HEK293 (cell line): ENCODE measurements around the gene VSTM2L.
"Not testable (repeated sequence)": the region's sequence is repeated elsewhere in the genome, so short reads cannot be mapped to it uniquely, and the experiment has no call there.

Experiments
- CTCF ChIA-PET: fragments of 350-600 bp; formaldehyde crosslinking; extraction: SDS; loops from one replicate; lab custom pipeline; 2021; ENCODE audit warnings: antibody characterized with exemption; lab: Yijun Ruan, JAX
- POLR2A ChIA-PET: fragments of 300-600 bp; formaldehyde crosslinking; extraction: SDS; loops from one replicate; lab custom pipeline; 2020; ENCODE audit warnings: antibody characterized with exemption, inconsistent platforms; lab: Yijun Ruan, JAX
- H3K27ac ChIP-seq: fragments of 200-500 bp; sonication (Bioruptor generic); 2 replicates; pipeline ENCODE4 v1.5.1; 2014; ENCODE audit warnings: low read depth, low read length, control low read depth, inconsistent platforms; ENCODE audit errors: extremely low read depth
- H3K36me3 ChIP-seq, 2 experiments: fragments of 200-500 bp in 1 of 2; sonication (Bioruptor generic) in 1 of 2; 1 replicate in 1 of 2; 2 replicates in 1 of 2; pipeline ENCODE4 v1.5.1; 2014 to 2017; ENCODE audit warnings: inconsistent platforms in 2 of 2, low read length in 2 of 2; ENCODE audit not compliant: control insufficient read depth in 2 of 2, insufficient read depth in 1 of 2
- H3K4me1 ChIP-seq: fragments of 200-500 bp; sonication (Bioruptor generic); 2 replicates; pipeline ENCODE4 v1.5.1; 2014; ENCODE audit warnings: mild to moderate bottlenecking, low read length, inconsistent platforms; ENCODE audit not compliant: control insufficient read depth, insufficient read depth
- H3K4me3 ChIP-seq: 2 replicates; pipeline ENCODE4 v1.5.1; 2011; ENCODE audit warnings: low read depth, mild to moderate bottlenecking, control low read depth, low read length, moderate library complexity
- H3K9me3 ChIP-seq: fragments of 200-500 bp; sonication (Bioruptor generic); 2 replicates; pipeline ENCODE4 v1.5.1; 2014; ENCODE audit warnings: low read depth, low read length, inconsistent platforms; ENCODE audit not compliant: control insufficient read depth, insufficient read depth
- GLIS1 ChIP-seq: fragments of 450-650 bp; formaldehyde crosslinking; IDR thresholded peaks from 2 replicates; pipeline ENCODE4 v1.5.1; 2016; ENCODE audit warnings: missing biosample characterization, missing genetic modification characterization
- RBAK ChIP-seq: fragments of 450-650 bp; formaldehyde crosslinking; IDR thresholded peaks from 2 replicates; pipeline ENCODE4 v1.5.1; 2016; ENCODE audit warnings: missing biosample characterization, missing genetic modification characterization
- SCRT1 ChIP-seq: fragments of 450-650 bp; formaldehyde crosslinking; IDR thresholded peaks from 2 replicates; pipeline ENCODE4 v1.5.1; 2016; ENCODE audit warnings: missing biosample characterization, missing genetic modification characterization, borderline replicate concordance
- SP7 ChIP-seq: fragments of 450-650 bp; formaldehyde crosslinking; IDR thresholded peaks from 2 replicates; pipeline ENCODE4 v1.5.1; 2016; ENCODE audit warnings: missing biosample characterization, missing genetic modification characterization
- WT1 ChIP-seq: fragments of 450-650 bp; formaldehyde crosslinking; IDR thresholded peaks from 2 replicates; pipeline ENCODE4 v1.5.1; 2016; ENCODE audit warnings: missing biosample characterization, missing genetic modification characterization
- ZBTB21 ChIP-seq: fragments of 450-650 bp; formaldehyde crosslinking; IDR thresholded peaks from 2 replicates; pipeline ENCODE4 v1.5.1; 2017; ENCODE audit warnings: missing biosample characterization, missing genetic modification characterization
- ZNF19 ChIP-seq: fragments of 450-650 bp; formaldehyde crosslinking; IDR thresholded peaks from 2 replicates; pipeline ENCODE4; 2016; ENCODE audit warnings: missing biosample characterization, missing genetic modification characterization, low read depth
- ZNF292 ChIP-seq: fragments of 450-650 bp; formaldehyde crosslinking; IDR thresholded peaks from 2 replicates; pipeline ENCODE4 v1.5.1; 2016; ENCODE audit warnings: low read depth, missing biosample characterization, missing genetic modification characterization, borderline replicate concordance
- ZNF335 ChIP-seq: fragments of 450-650 bp; formaldehyde crosslinking; conservative IDR thresholded peaks from 2 replicates; pipeline ENCODE4 v1.5.1; 2016; ENCODE audit warnings: missing biosample characterization, missing genetic modification characterization
- ZNF544 ChIP-seq: fragments of 450-650 bp; formaldehyde crosslinking; IDR thresholded peaks from 2 replicates; pipeline ENCODE4 v1.5.0; 2017; ENCODE audit warnings: missing biosample characterization, missing genetic modification characterization
- ZNF654 ChIP-seq: fragments of 450-650 bp; formaldehyde crosslinking; IDR thresholded peaks from 2 replicates; pipeline ENCODE4 v1.5.1; 2016; ENCODE audit warnings: low read depth, missing biosample characterization, missing genetic modification characterization
- ZNF701 ChIP-seq: fragments of 450-650 bp; formaldehyde crosslinking; IDR thresholded peaks from 2 replicates; pipeline ENCODE4 v1.5.1; 2016; ENCODE audit warnings: missing biosample characterization, missing genetic modification characterization
- ZSCAN30 ChIP-seq: fragments of 450-650 bp; IDR thresholded peaks from 2 replicates; pipeline ENCODE4 v1.5.1; 2018; ENCODE audit warnings: missing biosample characterization, mild to moderate bottlenecking, missing genetic modification characterization, moderate library complexity
- TF ChIP-seq, protein P1 (sequence below): fragments of 450-650 bp; formaldehyde crosslinking; IDR thresholded peaks from 2 replicates; pipeline ENCODE4 v1.5.1; 2016; ENCODE audit warnings: missing biosample characterization, missing genetic modification characterization
- TF ChIP-seq, protein P2 (sequence below): fragments of 450-650 bp; formaldehyde crosslinking; IDR thresholded peaks from 2 replicates; pipeline ENCODE4 v1.5.1; 2016; ENCODE audit warnings: missing biosample characterization, missing genetic modification characterization, low read depth
- TF ChIP-seq, protein P3 (sequence below): fragments of 450-650 bp; formaldehyde crosslinking; IDR thresholded peaks from 2 replicates; pipeline ENCODE4 v1.5.1; 2016; ENCODE audit warnings: missing biosample characterization, missing genetic modification characterization, borderline replicate concordance

The VSTM2L gene

DNA sequence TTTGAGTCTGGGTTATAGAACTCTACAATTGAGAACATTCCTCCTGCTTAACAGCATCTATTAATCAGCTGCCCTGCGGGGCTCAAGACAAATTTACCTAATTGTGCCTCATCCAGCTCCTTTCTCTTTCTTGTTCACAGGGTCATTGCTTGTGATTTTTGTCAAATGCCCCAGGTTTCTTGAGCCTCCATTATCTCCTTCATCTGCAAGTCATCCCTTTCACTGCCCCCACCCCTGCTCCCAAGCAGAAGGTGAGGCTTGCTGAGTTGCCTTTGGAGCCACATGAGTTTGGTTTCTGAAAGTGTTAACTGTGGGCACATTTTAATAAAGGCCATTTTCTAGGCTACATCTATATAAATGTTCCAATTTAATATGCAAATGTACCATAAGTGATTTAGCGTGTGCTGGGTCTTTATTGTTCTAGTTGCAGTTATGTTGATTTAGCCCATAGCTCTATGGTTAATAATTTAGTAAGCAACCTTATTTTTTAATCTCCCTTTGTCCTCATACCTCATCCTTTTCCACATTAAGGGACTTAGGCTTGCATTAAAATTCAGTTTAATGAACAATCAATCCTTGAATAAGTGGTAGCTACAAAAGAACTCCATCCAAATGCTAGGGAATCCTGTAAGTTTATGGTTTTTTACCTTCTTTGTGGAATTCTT is 56.1 kb downstream of the VSTM2L start:
- TF ChIP-seq, protein P1, sequence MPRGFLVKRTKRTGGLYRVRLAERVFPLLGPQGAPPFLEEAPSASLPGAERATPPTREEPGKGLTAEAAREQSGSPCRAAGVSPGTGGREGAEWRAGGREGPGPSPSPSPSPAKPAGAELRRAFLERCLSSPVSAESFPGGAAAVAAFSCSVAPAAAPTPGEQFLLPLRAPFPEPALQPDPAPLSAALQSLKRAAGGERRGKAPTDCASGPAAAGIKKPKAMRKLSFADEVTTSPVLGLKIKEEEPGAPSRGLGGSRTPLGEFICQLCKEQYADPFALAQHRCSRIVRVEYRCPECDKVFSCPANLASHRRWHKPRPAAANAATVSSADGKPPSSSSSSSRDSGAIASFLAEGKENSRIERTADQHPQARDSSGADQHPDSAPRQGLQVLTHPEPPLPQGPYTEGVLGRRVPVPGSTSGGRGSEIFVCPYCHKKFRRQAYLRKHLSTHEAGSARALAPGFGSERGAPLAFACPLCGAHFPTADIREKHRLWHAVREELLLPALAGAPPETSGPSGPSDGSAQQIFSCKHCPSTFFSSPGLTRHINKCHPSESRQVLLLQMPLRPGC (tag by site-specific recombination) = no peak
- no peak for TF ChIP-seq ZSCAN30
- TF ChIP-seq, protein P2, sequence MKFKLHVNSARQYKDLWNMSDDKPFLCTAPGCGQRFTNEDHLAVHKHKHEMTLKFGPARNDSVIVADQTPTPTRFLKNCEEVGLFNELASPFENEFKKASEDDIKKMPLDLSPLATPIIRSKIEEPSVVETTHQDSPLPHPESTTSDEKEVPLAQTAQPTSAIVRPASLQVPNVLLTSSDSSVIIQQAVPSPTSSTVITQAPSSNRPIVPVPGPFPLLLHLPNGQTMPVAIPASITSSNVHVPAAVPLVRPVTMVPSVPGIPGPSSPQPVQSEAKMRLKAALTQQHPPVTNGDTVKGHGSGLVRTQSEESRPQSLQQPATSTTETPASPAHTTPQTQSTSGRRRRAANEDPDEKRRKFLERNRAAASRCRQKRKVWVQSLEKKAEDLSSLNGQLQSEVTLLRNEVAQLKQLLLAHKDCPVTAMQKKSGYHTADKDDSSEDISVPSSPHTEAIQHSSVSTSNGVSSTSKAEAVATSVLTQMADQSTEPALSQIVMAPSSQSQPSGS = no peak
- no peak for TF ChIP-seq ZNF544
- no peak for TF ChIP-seq SP7 (tag by site-specific recombination)
- TF ChIP-seq RBAK (tag by site-specific recombination) = no peak
- TF ChIP-seq WT1 (tag by site-specific recombination) = no peak
- no peak for TF ChIP-seq ZNF335 (tag by site-specific recombination)
- no peak overlapping the region for H3K27ac ChIP-seq
- CTCF ChIA-PET = interaction anchor here (0.6 to 1.1 kb wide), 3 partner anchors 166 to 262 kb away, joined by 3 to 4 read pairs (median 4); no protein-coding TSS in a partner anchor
- H3K4me1 ChIP-seq = no peaks in the 10 kb centered on the region
- no peaks in the 10 kb centered on the region for H3K9me3 ChIP-seq
- POLR2A ChIA-PET = no interaction called here
- no peak overlapping the region for H3K4me3 ChIP-seq
- H3K36me3 ChIP-seq = no peaks in the 10 kb centered on the region

DNA sequence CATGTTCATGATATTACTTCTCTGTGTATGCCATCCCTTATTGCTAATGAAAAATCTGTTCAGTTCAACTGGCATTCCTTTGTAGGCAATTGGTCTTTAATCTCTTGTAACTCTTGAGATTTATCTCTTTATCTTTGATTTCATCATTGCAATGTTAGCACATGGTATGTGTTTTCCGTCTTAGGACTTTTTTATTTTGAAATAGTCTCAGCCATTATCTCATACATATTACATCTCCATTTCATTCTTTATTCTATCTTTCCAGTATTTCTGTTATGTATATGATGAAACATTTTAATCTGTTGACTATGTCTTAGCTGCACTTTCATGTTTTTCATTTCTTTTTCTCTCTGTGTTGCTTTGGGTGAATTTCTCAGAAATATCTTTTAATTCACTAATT is 58.1 kb downstream of the VSTM2L start:
- Histone ChIP-seq H3K36me3 (no peaks in the 10 kb centered on the region), H3K9me3 (no peaks in the 10 kb centered on the region), H3K4me3 (no peak overlapping the region), H3K4me1 (no peaks in the 10 kb centered on the region), H3K27ac (no peak overlapping the region)
- POLR2A ChIA-PET = no interaction called here
- TF ChIP-seq ZBTB21 (tag by site-specific recombination) = no peak
- TF ChIP-seq, protein P3, sequence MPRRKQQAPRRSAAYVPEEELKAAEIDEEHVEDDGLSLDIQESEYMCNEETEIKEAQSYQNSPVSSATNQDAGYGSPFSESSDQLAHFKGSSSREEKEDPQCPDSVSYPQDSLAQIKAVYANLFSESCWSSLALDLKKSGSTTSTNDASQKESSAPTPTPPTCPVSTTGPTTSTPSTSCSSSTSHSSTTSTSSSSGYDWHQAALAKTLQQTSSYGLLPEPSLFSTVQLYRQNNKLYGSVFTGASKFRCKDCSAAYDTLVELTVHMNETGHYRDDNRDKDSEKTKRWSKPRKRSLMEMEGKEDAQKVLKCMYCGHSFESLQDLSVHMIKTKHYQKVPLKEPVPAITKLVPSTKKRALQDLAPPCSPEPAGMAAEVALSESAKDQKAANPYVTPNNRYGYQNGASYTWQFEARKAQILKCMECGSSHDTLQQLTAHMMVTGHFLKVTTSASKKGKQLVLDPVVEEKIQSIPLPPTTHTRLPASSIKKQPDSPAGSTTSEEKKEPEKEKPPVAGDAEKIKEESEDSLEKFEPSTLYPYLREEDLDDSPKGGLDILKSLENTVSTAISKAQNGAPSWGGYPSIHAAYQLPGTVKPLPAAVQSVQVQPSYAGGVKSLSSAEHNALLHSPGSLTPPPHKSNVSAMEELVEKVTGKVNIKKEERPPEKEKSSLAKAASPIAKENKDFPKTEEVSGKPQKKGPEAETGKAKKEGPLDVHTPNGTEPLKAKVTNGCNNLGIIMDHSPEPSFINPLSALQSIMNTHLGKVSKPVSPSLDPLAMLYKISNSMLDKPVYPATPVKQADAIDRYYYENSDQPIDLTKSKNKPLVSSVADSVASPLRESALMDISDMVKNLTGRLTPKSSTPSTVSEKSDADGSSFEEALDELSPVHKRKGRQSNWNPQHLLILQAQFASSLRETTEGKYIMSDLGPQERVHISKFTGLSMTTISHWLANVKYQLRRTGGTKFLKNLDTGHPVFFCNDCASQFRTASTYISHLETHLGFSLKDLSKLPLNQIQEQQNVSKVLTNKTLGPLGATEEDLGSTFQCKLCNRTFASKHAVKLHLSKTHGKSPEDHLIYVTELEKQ (tag by site-specific recombination) = no peak
- TF ChIP-seq ZNF701 (tag by site-specific recombination) = no peak
- TF ChIP-seq GLIS1 = no peak
- TF ChIP-seq ZNF292 (tag by site-specific recombination) = no peak
- TF ChIP-seq ZNF544 = no peak
- no peak for TF ChIP-seq ZNF19 (tag by site-specific recombination)
- no peak for TF ChIP-seq SCRT1
- no peak for TF ChIP-seq ZNF654 (tag by site-specific recombination)
- CTCF ChIA-PET = no interaction called here

DNA sequence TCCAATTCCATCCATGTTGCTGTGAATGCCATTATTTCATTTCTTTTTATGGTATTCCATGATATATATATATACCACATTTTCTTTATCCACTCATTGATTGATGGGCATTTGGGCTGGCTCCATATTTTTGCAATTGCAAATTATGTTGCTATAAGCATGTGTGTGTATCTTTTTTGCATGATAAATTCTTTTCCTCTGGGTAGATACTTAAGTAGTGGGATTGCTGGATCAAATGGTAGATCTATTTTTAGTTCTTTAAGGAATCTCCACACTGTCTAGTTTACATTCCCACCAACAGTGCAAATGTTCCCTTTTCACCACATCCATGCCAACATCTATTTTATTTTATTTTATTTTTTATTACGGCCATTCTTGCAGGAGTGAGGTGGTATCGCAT is 60.6 kb downstream of the VSTM2L start:
- H3K27ac ChIP-seq, POLR2A ChIA-PET, CTCF ChIA-PET, H3K4me1 ChIP-seq, H3K9me3 ChIP-seq, H3K36me3 ChIP-seq, H3K4me3 ChIP-seq: not testable (repeated sequence)
